ENCODE measurements around the gene LRRC25.

The LRRC25 gene

DNA sequence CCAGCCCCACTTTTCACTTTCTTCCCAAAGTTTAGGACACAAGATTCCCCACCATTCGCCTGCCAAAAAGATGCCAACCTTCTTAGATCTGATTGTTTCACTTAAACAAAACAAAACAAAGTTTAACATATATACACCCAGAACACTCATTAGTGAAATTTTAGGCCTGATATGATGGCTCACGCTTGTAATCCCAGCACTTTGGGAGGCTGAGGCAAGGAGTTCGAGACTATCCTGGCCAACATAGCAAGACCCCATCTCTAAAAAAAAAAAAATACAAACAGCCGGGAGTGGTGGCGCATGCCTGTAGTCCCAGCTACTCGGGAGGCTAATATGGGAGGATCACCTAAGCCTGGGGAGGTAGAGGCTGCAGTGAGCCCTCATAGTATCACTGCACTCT lies 52.1 kb downstream of the LRRC25 start:
- DNase-seq (ENCODE audit: low spot score), result no peak

DNA sequence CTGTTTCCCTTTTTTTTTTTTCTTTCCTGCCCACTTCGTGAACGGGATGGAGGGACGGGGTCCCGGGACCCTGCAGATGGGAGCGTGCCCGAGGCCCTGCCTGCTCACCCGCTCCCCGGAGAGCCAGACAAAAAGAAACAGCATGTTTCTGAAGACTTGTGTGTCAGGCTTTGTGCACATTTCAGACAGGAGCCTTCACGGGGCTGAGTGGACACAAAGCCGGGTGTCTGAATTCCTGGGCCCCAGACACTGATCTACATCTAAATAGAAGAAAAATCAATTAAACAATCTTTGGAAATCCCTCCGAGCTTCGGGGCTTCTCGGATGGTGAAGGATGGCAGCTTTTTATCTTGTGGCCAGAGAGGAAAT lies 52.9 kb downstream of the LRRC25 start:
- no peak for DNase-seq (ENCODE audit: low spot score)

DNA sequence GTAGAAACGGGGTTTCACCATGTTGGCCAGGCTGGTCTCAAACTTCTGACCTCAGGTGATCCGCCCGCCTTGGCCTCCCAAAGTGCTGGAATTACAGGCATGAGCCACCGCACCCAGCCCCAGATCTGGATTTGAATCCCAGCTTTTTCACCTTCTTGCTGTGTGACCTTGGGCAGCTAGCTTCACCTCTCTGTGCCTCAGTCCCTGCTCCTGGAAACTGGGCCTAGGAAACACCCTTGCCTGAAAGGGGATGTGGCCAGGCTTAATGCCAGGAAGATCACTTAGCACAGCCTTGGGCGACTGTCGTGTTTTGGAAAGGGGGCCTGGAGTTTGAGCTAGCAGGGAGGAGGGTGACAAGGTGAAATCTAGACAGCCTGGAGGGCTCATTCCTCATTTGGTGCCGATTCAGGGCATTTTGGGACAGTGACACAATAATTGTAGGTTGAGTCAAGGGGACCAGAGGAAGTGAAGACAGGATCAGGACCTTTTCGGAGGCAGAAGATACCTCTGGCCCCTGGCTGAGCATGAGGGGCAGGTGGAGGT lies 55.3 kb downstream of the LRRC25 start:
- no peak for DNase-seq (ENCODE audit: low spot score)
